DMS79 (cell line): ENCODE measurements around the gene TTC17.

Source experiments
- DNase-seq: peaks from one replicate; lab custom pipeline; 2025; lab: John Stamatoyannopoulos, UW

TTC17 gene

GRCh38 chr11:43537833-43538615, 179.3 kb downstream of the TTC17 start:
- DNase-seq, result no peak

DNA sequence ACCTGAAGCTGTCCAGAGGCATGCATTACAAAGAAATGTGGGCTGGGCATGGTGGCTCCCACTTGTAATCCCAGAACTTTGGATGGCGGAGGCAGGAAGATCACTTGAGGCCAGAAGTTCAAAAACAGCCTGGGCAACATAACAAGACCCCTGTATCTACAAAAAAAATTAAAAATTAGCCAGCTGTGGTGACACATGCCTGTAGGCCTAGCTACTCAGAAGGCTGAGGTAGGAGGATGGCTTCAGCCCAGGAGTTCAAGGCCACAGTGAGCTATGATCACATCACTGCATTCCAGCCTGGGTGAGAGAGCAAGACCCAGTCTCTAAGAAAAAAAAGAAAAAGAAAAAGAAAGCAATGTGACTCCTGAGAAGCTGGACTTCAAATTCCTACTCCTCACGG, 183.3 kb downstream of the TTC17 start:
- no peak for DNase-seq

DNA sequence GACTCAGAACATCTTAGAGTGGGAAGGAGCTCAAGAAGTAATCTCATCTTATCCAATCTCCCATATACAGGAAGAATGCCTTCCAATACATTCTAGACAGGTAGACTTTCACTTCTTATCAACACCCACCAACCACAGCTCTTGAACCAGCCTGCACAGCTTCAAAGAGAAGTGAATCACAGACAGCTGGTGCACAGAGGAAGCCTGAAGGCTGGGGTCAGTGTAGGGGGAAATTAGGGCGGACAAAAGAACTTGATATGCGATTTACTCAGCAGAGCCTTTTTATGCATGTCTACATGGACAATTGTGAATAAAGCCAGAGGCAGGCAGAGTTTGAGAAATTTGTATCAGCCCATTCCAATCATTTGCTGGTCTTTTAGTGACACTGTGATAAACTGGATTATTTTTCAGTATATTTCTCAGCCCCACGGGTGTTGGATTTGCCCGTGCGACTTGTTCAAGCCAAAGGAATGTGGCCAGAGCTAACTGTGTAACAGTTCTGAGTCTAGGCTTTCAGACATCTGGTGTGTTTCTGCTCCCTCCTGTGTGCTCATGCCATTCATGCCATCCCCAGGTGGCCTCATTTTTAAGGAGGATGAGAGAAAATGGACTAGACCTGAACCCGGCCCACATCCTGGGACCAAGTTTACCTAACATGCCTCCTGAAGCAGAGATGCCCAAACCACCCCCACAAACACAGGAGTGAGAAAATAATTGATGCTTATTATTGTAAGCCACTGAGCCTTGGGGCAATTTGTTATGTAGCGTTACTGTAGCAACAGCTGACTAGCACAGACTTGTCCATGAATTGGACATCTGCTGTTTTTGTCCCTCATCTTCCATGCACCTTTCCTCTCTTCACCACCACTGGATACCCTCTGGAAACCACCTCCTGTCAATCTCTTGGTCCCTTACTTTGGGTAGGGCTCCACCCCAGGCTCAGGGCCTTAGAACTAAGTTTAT, 184.3 kb downstream of the TTC17 start:
- no peak for DNase-seq
